ENCODE results near the gene HDAC11.

Gene HDAC11

DNA sequence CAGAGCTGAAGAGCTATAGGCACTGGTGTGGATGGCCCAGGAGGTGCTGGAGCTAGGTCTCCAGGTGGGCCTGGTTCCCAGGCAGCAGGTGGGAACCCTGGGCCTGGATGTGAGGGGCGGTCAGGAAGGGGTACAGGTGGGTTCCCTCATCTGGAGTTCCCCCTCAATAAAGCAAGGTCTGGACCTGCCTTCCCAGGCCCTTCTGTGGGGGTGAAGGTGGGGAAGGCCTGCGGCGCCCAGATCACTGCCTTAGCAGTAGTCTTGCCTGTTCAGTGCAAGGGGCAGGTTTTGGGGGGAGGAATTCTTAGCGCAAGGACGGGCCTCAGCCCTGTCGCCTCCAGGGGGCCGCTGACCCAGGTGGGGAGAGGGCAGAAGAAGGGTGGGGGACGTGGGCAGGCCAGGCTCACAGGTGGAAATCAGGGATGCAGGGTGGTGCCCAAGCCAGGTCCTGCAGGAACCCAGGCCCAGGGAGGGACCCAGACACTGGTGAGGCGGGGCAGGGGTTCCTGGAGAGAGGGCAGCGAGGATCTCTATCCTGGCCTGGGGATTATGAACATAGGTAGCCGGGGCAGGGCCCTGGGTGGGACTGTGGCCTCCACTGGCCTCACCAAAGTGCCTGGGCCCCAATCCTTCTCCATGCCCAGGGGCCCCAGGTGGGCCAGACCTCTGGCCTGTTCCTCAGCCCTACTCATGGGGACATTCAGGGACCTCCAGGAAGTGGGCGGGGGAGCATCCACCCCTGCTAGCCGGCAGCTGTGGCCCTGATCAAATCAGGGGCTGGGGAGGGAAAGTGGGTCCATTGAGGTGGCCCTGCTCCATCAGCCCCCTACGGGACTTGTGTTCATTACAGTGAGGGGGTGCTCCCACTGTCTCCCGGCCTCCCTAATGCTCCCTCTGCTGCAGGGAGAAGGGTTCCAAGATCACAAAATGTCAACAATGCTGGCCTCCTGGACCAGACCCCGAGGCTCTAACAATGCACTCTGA is 25.3 kb downstream of the HDAC11 start:
- no peak overlapping the region for H3K4me3 ChIP-seq (ENCODE audit: low read depth, low read length)
- no peak for TF ChIP-seq CTCF (IDR thresholded peaks at IDR 0.05; ENCODE audit: low read depth, low read length)
- in situ Hi-C loops (cut with HindIII; ENCODE audit: low sequenced_read_pairs): no loop called here

GRCh38 chr3:13506239-13506638 is 26.1 kb downstream of the HDAC11 start:
- in situ Hi-C loops (cut with HindIII; ENCODE audit: low sequenced_read_pairs): no loop called here
- no peak overlapping the region for H3K4me3 ChIP-seq (ENCODE audit: low read depth, low read length)
- no peak for DNase-seq (ENCODE audit: low read depth, low spot score)
- no peak for TF ChIP-seq CTCF (IDR thresholded peaks at IDR 0.05; ENCODE audit: low read depth, low read length)

More for the DNA sequence above, 25.3 kb downstream of the HDAC11 start:
- DNase-seq (ENCODE audit: low read depth, low spot score): no peak

DNA sequence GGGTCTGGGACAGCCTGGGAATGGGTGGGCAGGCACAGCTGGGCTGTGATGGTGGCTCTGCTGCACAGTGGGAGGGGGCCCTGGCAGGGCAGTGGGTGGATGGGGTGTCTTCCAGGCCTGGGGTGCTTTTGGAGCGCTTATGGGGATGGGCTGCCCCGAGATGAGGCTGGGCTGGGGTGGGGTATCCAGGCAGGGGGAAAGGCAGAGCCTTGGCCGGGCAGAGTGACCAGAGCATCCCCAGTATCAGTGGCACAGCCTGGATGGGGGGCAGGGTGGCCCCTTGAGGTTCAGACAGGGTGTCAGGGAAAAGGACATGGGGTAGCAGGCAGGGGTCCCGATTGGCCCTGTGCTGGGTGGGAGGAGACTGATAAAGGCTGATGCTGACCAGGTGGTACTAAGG is 26.6 kb downstream of the HDAC11 start:
- H3K4me3 ChIP-seq (ENCODE audit: low read depth, low read length): no peak overlapping the region
- no peak for TF ChIP-seq CTCF (IDR thresholded peaks at IDR 0.05; ENCODE audit: low read depth, low read length)
- in situ Hi-C loops (cut with HindIII; ENCODE audit: low sequenced_read_pairs): no loop called here
- DNase-seq (ENCODE audit: low read depth, low spot score): no peak

GRCh38 chr3:13507247-13507569 is 27.1 kb downstream of the HDAC11 start:
- DNase-seq (ENCODE audit: low read depth, low spot score): no peak
- in situ Hi-C loops (cut with HindIII; ENCODE audit: low sequenced_read_pairs): no loop called here
- no peak for TF ChIP-seq CTCF (IDR thresholded peaks at IDR 0.05; ENCODE audit: low read depth, low read length)
- no peak overlapping the region for H3K4me3 ChIP-seq (ENCODE audit: low read depth, low read length)

DNA sequence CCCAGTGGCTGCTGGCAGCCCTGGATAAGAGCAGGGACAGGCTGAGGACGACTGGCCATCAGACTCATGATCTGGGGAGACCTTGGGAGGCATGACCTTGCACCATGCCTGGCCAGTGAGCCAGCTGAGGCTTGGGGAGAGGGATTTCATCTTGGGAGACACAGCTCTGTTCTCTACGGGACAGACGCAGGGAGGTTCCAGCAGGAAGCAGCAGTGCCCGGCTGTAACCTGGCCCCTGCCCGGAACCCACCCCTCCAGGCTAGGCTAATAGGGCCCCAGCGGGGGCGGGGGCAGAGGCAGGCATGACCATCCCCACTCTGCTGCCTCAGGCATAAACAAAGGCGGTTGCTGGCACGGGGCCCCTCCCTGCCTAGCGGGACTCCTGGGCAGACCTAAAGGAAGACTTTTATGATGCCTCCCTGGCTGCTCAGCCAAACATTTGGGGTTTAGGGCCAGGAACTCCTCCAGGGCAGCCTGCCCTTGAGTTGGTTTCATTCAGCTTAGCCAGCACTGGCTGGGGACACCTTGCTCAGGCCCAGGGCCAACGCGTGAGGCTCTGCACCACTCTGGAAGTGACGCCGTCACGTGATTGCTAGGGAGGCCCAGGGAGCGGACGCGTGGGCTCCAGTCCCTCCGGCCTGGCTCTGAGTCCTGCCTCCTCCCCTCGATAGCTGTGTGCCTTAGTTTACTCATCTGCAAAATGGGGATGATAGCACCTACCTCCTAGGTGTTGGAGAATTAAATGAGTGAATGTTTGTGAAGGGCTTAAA is 27.6 kb downstream of the HDAC11 start:
- no peak for TF ChIP-seq CTCF (IDR thresholded peaks at IDR 0.05; ENCODE audit: low read depth, low read length)
- no peak overlapping the region for H3K4me3 ChIP-seq (ENCODE audit: low read depth, low read length)
- in situ Hi-C loops (cut with HindIII; ENCODE audit: low sequenced_read_pairs): no loop called here
- DNase-seq (ENCODE audit: low read depth, low spot score): peak; percentile 39

- no peak for TF ChIP-seq CTCF (IDR thresholded peaks at IDR 0.05; ENCODE audit: low read depth, low read length)
- DNase-seq (ENCODE audit: low read depth, low spot score): no peak
- in situ Hi-C loops (cut with HindIII; ENCODE audit: low sequenced_read_pairs): no loop called here
- H3K4me3 ChIP-seq (ENCODE audit: low read depth, low read length): no peak overlapping the region
Observed at GRCh38 chr3:13508496-13508895, 28.4 kb downstream of the HDAC11 start.

Data from astrocyte of the spinal cord (primary cell).